HG03469 (cell line): Measurements from ENCODE around the gene STAT3.
"Not testable (repeated sequence)": the region's sequence is repeated elsewhere in the genome, so short reads cannot be mapped to it uniquely, and the experiment has no call there.

ENCODE experiments used
- ATAC-seq: cut with Tn5 transposase; IDR thresholded peaks from one replicate; pipeline ENCODE4 v1.9.1; 2021; ENCODE audit warnings: mild to moderate bottlenecking, moderate library complexity, moderate number of reproducible peaks; ENCODE audit not compliant: unreplicated experiment

The STAT3 gene

GRCh38 chr17:42386777-42387657, 1.2 kb downstream of the STAT3 start:
- no peak for ATAC-seq

DNA sequence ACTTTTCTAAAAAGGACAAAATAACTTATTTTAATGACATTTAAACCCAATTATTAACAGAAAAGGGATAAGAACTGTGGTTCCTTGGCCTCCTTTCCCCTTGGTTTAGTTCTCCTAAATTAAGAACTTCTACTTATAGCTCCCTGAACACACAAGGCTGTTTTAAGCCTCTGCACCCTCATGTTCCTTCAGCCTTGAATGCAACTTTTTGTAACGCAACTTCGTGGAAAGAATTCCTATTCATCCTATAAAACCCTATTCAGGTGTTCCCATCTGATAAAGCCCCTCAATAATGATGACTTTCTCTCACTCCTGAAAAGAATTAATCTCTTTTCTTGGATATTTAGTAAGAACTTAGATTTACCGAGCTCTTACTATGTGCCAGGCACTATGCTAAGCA, 6.3 kb downstream of the STAT3 start:
- no peak for ATAC-seq

DNA sequence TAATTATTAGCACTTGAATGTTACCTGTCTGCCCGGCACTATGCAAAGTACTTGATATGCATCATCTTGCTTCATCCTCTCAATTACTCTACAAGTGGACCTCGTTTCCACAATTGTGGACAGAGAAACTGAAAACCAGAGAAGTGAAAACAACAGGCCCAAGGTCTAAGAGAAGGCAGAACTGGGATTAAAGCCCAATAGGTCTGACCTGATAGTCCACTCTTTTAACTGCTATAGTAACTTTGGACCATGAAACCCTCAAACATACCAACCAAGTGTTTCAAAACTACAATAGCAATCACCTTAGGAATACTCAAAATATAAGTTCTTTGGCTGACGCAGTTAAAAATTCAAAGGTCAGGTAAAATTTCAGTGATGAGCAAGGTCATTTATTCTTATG, 7.3 kb downstream of the STAT3 start:
- no peak for ATAC-seq

- ATAC-seq, result no peak
These were observed 9.2 kb downstream of the STAT3 start for GRCh38 chr17:42378959-42379594.

- no peak for ATAC-seq
These were observed 9.8 kb downstream of the STAT3 start for GRCh38 chr17:42378359-42378958.

- ATAC-seq, result no peak
These were observed 14.3 kb downstream of the STAT3 start for GRCh38 chr17:42373896-42374295.

- no peak for ATAC-seq
These were observed 16.1 kb downstream of the STAT3 start for GRCh38 chr17:42372142-42372541.

GRCh38 chr17:42368797-42369561, 19.3 kb downstream of the STAT3 start:
- ATAC-seq, result not testable (repeated sequence)

DNA sequence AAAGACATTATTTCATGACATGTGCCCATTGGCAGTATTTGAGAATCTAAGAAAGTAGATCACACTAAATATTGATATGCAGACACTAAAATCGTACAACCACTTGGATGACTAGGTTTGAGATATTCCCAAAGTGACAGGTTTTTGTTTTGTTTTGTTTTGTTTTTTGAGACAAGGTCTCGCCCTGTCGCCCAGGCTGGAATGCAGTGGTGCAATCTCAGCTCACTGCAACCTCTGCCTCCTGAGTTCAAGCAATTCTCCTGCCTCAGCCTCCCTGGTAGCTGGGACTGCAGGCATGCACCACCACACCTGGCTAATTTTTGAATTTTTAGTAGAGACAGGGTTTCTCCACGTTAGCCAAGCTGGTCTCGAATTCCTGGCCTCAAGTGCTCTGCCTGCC, 19.9 kb downstream of the STAT3 start:
- not testable (repeated sequence) for ATAC-seq

GRCh38 chr17:42366176-42367023, 21.8 kb downstream of the STAT3 start:
- ATAC-seq, result not testable (repeated sequence)

DNA sequence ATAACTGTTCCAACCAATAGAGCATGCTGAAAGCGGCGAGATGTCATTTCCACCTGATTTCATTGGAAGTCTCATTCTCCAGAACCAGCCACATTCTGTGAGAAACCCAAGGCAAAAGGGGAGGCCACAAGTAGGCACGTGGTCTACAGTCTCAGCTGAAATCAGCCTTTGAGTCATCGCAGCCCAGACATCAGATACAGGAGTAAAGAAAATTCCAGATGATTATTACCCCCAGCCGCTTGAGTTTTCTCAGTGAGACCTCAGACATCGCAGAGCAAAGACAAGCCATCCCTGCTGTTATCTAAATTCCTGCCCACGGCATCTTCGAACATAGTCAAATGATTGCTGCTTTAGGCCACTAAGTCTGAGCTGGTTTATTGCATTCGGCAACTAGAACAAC, 23.1 kb downstream of the STAT3 start:
- no peak for ATAC-seq

- no peak for ATAC-seq
These were observed 24.3 kb downstream of the STAT3 start for GRCh38 chr17:42363767-42364585.

DNA sequence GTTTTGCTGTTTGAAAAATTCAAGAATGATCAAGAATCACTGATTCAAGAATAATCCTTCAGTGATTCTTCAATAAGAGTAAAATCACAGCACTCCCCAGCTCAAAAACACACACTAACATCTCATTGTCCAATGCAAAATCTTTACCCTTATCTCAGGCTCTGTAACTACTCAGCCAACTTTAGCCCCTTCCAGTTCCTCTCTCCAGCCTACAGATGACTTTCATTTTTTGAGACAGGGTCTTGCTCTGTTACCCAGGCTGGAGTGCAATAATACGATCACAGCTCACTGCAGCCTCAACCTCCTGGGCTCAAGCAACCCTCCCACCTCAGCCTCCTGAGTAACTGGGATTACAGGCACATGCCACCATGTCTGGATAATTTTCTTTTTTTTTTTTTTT, 25.0 kb downstream of the STAT3 start:
- ATAC-seq, result no peak

DNA sequence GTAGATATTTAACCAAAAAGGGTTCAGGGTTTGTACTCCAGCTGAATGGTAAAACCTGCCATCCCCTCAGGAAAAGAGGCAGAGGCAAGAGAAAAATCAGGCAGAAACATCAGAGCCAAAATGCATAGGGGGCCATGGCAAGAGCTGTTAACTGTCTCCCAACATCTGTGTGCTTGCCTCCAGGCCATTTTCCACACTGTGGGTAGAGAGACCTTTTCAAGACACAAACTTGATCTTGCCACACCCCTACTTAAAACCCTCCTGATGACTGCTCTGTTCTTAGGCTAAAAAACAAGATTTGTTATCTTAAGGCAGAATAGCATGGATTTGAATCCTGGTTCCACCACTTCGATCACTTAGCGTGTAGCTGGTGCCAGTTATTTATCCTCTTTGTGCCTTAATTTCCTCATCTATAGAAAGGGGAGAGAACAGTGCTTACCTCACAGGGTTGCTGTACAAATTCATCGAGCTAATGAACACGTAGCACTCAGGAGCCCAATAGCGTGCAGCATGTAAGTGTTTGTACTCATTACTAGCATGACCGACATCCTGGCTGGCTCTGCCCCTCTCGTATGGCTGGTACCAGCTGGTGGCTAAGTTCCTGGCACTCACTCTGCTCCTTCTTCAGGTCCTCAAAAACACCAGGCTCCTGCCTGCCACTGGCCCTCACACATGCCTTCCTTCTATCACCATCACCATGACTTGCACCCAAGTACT, 25.8 kb downstream of the STAT3 start:
- no peak for ATAC-seq

- no peak for ATAC-seq
These were observed 26.5 kb downstream of the STAT3 start for GRCh38 chr17:42361781-42362186.

- ATAC-seq, result not testable (repeated sequence)
These were observed 27.9 kb downstream of the STAT3 start for GRCh38 chr17:42360388-42360787.

DNA sequence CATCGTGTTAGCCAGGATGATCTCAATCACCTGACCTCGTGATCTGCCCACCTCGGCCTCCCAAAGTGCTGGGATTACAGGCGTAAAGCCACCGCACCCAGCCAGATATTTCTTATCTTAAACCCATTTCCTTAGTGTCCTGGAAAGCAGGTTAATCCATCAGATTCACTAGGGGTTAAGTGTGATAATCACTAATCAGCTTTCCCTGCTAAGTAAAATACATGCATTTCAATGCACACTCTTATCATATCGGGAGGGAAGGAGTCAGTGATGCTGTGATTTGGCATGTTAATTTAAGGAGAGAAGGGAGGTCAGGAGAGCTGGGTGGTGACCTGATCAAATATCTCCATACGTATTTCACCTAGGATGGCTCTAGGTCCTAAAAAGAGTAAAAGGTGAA, 29.1 kb downstream of the STAT3 start:
- no peak for ATAC-seq

DNA sequence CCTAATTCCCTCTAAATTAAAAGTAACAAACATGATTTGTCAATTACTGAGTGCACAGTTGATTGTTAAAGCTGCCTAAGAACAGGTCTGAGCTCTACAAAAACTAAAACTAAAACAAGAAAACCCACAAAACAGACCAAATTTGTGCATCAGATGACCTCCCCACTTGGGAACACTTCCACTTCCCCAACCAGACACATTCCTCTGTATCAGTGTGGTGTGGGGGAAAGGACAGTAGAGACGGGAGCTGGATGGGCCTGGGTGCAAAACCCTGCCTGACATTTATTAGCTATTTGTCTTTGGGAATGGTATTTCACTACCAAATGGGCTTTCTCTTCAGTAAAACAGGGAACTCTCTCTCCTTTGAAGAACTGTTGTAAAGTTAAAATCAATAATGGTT, 29.8 kb downstream of the STAT3 start:
- ATAC-seq, result no peak
